Small intestine (tissue), 7 donors: ENCODE results near the gene WDR48. TPM values are rescaled to one million over a fixed set of nuclear protein-coding genes. Genes with fewer than 3 reads are reported as not detected.

Source experiments
- DNase-seq, 2 donors: peaks; one replicate each; pipeline versions ENCODE4 v3.0.0 to v3.0.0-alpha.2; 2013
- FAIRE-seq: peaks from 2 replicates; lab custom pipeline; 2012; peaks lifted over from hg19 to GRCh38; lab: Jason Lieb, UNC
- H3K27ac ChIP-seq, 3 donors: one replicate each; pipeline ENCODE4 v1.5.1; 2013; ENCODE audit warnings: low read length in 2 of 3, mild to moderate bottlenecking in 2 of 3, control low read depth in 1 of 3, inconsistent platforms in 1 of 3, low read depth in 1 of 3, moderate library complexity in 1 of 3
- H3K27me3 ChIP-seq, 3 donors: one replicate each; pipeline ENCODE4 v1.6.1; 2013; ENCODE audit warnings: low read length in 3 of 3, inconsistent platforms in 1 of 3; ENCODE audit not compliant: control insufficient read depth in 3 of 3, insufficient read depth in 3 of 3
- H3K36me3 ChIP-seq, 3 donors: one replicate each; pipeline ENCODE4 v1.6.1; 2013; ENCODE audit warnings: low read length in 3 of 3, inconsistent platforms in 1 of 3, low read depth in 1 of 3, mild to moderate bottlenecking in 1 of 3, moderate library complexity in 1 of 3; ENCODE audit not compliant: control insufficient read depth in 3 of 3, insufficient read depth in 2 of 3
- H3K4me1 ChIP-seq, 3 donors: one replicate each; pipeline ENCODE4 v1.6.1; 2013; ENCODE audit warnings: low read length in 2 of 3, inconsistent platforms in 1 of 3, low read depth in 1 of 3, mild to moderate bottlenecking in 1 of 3, moderate library complexity in 1 of 3; ENCODE audit not compliant: control insufficient read depth in 3 of 3, insufficient read depth in 2 of 3
- H3K4me3 ChIP-seq, 3 donors: one replicate each; pipeline ENCODE4 v1.5.1; 2013; ENCODE audit warnings: low read length in 3 of 3, control low read depth in 1 of 3, inconsistent platforms in 1 of 3, low read depth in 1 of 3, mild to moderate bottlenecking in 1 of 3, moderate library complexity in 1 of 3
- H3K9me3 ChIP-seq, 2 donors: one replicate each; pipeline ENCODE4 v1.6.1; 2013; ENCODE audit warnings: low read depth in 1 of 2, low read length in 1 of 2; ENCODE audit not compliant: control insufficient read depth in 2 of 2, insufficient read depth in 1 of 2
- WGBS, 3 donors: extraction: QIAGEN DNeasy Blood & Tissue Kit; methylation state at CpG; one replicate each; pipeline ENCODE4 v1.1.7; 2013; 5-methylcytosine and 5-hydroxymethylcytosine counted together
- polyA plus RNA-seq, 4 donors: library from polyadenylated mRNA; stranded (reverse) in 3 of 4; unstranded in 1 of 4; fragments of 200-250 nt in 3 of 4; fragments of 120-200 nt in 1 of 4; gene quantifications; one replicate each; pipeline versions ENCODE4 v1.2.1 to v1.2.3, GENCODE V29; 2013
- donor health status: healthy with polysubstance abuse.
- donor health status: control.
- donor health status: control.
- donor health status: Bipolar disorder and iron deficiency.
- donor health status: healthy.

WDR48 gene
- polyA plus RNA-seq, 4 donors, result 15.7 to 42.3 (median 18.8) TPM

DNA sequence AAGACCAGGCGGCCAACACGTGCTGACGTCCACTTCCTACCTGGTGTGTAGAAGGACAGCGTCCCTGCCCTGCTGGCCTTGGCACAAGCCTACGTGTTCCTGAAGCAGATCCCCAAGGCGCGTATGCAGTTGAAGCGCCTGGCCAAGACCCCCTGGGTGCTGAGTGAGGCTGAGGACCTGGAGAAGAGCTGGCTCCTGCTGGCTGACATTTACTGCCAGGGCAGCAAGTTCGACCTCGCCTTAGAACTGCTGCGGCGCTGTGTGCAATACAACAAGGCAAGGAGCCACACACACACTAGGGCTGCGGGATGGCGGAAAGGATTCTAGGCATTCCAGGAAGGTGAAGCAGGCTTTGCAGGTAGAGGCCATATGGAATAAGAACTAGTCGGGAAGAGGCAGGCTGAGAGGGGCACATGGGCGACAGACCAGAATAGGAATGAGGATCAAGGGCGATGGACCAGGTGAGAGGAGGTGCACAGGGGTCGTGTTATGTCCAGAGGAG, 85.7 kb downstream of the WDR48 start:
- Histone ChIP-seq H3K4me3 (no peak overlapping the region), H3K4me1 (peaks cover 6 to 22% (median 13%) of the 10 kb centered on the region in 3 donors), H3K36me3 (peaks cover 0 to 47% (median 6%) of the 10 kb centered on the region in 3 donors), H3K27me3 (no peaks in the 10 kb centered on the region), H3K9me3 (no peaks in the 10 kb centered on the region), H3K27ac (no peak overlapping the region)
- 95 to 98% (median 96%) methylated on average over 18 of the region's 18 CpGs for WGBS, 3 donors
- FAIRE-seq, result no peak
- DNase-seq, result no peak

DNA sequence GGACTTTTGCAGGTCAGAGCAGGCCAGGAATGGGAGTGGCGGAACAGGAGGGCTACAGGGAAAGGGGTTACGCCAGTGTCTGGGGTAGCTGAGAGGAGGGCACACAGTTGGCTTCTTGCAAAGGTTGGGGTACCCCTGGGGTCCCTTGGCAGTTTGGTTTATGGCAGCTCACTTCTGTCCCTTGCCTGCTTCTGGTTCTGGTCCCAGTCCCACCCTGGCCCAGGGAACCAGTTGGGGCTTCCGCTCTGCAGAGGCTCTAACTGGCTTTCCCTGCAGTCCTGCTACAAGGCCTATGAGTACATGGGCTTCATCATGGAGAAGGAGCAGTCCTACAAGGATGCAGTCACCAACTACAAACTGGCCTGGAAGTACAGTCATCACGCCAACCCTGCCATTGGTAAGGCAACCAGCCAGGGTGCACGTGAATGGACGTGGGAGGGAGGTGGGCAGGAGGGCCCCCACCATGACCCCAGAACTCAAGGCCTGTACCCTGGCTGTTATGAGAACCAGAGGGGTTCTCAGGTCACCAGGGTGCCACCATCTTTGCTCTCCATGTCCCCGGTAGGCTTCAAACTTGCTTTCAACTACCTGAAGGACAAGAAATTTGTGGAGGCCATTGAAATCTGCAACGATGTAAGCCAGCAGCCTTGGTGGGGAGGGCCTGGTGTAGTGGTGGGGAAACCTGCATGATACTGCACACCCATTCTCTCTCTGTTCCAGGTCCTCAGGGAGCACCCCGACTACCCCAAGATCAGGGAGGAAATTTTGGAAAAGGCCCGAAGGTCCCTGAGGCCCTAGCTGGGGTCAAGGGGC, 86.4 kb downstream of the WDR48 start:
- no peak overlapping the region for H3K27ac ChIP-seq
- H3K9me3 ChIP-seq, result no peaks in the 10 kb centered on the region
- H3K4me1 ChIP-seq, result peaks cover 7 to 29% (median 19%) of the 10 kb centered on the region in 3 donors
- no peaks in the 10 kb centered on the region for H3K27me3 ChIP-seq
- 94% methylated on average over 10 of the region's 10 CpGs for WGBS, 3 donors
- no peak for DNase-seq
- no peak overlapping the region for H3K4me3 ChIP-seq
- no peak for FAIRE-seq
- peaks cover 3 to 54% (median 6%) of the 10 kb centered on the region in 3 donors for H3K36me3 ChIP-seq

DNA sequence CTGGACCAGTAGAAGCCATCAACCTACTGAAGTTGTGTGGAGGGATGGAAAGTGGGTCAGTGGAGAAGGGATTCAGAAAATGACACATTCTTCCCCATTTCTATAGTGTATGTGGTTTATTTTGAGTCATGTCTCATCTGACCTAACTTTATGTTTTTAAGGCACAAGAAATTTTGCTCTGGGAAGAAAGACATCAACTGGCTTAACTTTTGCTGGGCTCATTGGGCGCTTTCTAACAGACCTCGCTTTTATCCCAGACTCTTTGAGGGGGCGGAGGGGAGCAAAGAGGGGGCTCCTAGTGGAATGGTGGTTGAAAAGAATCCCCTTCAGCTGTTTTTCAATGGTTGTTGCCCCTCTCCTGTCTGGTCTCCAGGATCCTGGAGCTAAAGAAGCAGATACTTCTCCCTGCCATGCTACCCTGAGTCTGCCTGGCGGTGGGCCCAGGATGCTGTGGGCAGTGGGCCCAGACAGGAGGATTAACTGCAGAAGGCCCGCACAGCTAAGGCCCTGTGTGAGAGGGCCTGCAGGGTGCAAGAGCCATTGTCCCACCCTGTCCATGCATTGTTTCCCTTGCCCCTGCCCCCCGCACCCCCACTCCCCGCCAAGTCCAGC, 87.1 kb downstream of the WDR48 start:
- Histone ChIP-seq H3K27me3 (no peaks in the 10 kb centered on the region), H3K27ac (no peak overlapping the region), H3K9me3 (no peaks in the 10 kb centered on the region), H3K36me3 (peaks cover 3 to 58% (median 10%) of the 10 kb centered on the region in 3 donors), H3K4me1 (peaks cover 7 to 29% (median 19%) of the 10 kb centered on the region in 3 donors), H3K4me3 (no peak overlapping the region)
- FAIRE-seq, result no peak
- DNase-seq, result no peak
- WGBS, 3 donors, result 85 to 96% (median 90%) methylated on average over 7 of the region's 7 CpGs

DNA sequence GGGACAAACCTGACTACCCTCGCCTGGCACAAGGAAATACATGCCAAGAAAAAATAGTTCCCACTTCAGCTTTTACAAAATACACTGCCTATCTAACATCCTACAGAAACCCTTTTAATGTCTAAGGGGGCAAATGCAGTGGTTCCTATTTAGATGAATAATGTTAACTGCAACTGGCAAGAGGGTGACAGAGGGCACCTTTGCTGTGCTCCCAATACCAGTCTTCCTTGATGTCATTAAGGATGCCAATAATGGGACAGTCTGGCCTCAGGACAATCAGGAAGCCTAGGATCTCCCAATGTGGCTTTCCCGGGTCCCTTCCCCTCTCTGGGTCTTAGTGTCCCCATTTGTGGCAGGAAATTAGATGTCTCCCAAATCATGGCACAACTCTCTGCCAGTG, 87.6 kb downstream of the WDR48 start:
- FAIRE-seq, result no peak

DNA sequence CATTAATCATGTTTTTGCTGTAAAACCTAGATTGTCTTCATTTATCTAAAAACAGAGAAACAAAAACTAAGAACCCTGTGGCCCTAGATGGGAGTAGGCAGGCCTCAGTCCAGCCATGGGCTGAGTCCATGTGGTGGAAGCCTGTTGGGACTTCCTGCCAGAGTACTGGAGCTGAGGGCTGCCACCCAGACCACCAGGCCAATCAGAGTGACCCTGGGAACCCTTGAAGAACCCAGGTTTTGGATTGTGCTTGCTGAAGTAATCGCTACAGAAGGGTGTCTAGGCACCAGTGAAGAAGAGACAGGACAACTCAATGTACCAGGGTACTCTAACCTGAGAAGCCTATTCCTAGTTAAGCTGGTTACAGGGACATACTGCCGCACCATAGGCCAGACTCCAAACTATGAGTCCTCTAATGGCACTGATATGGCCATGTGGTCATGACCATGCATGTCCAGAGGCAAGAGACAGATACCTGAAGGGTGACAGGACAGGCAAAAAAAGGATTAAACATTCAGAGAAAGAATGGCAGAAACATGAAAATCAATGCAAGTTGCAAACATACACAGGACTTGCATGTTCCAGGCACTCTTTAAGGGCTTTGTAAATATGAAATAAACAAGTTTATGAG, 88.6 kb downstream of the WDR48 start:
- FAIRE-seq, result no peak
- H3K27ac ChIP-seq, result peak overlapping the region; percentile 56 to 88 (median 57)
- DNase-seq, result no peak
- peaks cover 7 to 29% (median 19%) of the 10 kb centered on the region in 3 donors for H3K4me1 ChIP-seq
- peaks cover 11 to 68% (median 20%) of the 10 kb centered on the region in 3 donors for H3K36me3 ChIP-seq
- H3K27me3 ChIP-seq, result no peaks in the 10 kb centered on the region
- WGBS, 3 donors, result 85 to 94% (median 90%) methylated on average over 2 of the region's 2 CpGs
- H3K4me3 ChIP-seq, result no peak overlapping the region
- no peaks in the 10 kb centered on the region for H3K9me3 ChIP-seq

More for the DNA sequence above, 87.6 kb downstream of the WDR48 start:
- no peak for DNase-seq
- 79 to 92% (median 90%) methylated on average over 2 of the region's 2 CpGs for WGBS, 3 donors
- peaks cover 7 to 29% (median 19%) of the 10 kb centered on the region in 3 donors for H3K4me1 ChIP-seq
- H3K9me3 ChIP-seq, result no peaks in the 10 kb centered on the region
- no peak overlapping the region for H3K4me3 ChIP-seq
- no peak overlapping the region for H3K27ac ChIP-seq
- H3K27me3 ChIP-seq, result no peaks in the 10 kb centered on the region
- peaks cover 4 to 63% (median 15%) of the 10 kb centered on the region in 3 donors for H3K36me3 ChIP-seq

DNA sequence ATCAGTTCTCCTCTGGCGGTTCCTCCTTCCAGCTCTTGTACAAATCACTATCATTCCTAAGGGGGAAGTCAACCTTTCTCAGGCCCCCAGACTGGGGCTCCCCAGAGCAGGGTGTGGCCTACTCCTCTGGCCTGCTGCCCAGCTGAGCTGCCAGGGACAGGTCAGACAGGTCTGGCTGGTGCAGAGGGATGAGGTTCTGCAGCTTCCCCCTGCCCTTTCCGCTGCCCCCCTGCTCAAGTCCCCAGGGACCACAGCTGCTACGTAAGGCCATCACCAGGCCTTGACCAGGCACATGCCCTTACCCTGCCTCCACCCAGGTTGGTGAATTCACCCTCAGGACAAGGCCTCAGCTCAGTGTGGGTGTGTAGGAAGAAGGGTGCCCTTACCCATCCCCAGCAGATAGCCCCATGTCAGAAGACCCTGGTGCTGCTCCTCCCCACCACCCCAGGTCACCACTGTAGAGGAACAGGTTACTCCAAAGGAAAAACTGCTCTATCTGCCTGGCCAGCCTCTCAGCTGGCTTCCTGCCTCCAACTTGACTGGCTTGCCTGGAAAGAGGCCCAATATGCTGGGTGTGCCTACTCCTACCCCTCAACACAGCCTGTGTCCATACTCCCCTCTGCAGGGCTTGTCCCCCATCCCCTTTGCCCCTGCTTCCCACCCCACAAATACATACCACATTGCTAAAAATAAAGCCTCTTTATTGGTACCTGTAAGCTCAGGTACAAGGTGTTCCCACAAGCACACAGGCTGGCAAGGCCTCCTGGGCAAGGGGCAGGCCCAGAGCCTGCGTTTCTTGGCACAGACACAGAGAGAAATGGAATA, 89.6 kb downstream of the WDR48 start:
- no peaks in the 10 kb centered on the region for H3K27me3 ChIP-seq
- no peak overlapping the region for H3K4me3 ChIP-seq
- peaks cover 7 to 35% (median 20%) of the 10 kb centered on the region in 3 donors for H3K4me1 ChIP-seq
- peak overlapping the region; percentile 56 to 88 (median 57) for H3K27ac ChIP-seq
- DNase-seq (peak; percentile 73 to 82), FAIRE-seq (no peak)
- H3K36me3 ChIP-seq, result peaks cover 11 to 74% (median 24%) of the 10 kb centered on the region in 3 donors
- no peaks in the 10 kb centered on the region for H3K9me3 ChIP-seq
- 19 to 51% (median 33%) methylated on average over 3 to 4 of the region's 4 CpGs for WGBS, 3 donors

DNA sequence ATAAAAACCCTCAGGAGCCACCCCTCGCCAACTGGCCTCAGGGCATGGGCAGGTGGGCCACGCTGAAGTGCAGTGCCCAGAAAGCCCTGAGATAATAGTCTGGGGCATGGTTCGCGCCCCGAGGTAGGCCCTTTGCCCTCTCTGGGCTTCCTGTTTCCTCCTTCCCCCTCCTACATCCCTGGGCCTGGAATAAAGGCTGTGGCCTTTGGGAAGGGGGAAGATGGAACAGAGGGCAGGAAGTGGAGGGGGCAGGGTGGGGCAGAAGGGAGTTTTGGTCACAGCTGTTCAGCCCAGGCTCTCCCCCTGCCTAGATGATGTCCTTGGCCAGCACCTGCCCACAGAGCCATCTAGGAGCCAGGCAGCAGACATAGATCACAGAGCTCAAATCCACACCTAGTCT, 90.3 kb downstream of the WDR48 start:
- Histone ChIP-seq H3K27me3 (no peaks in the 10 kb centered on the region), H3K4me3 (no peak overlapping the region), H3K27ac (peak overlapping the region; percentile 57 to 88 (median 62)), H3K4me1 (peaks cover 11 to 42% (median 25%) of the 10 kb centered on the region in 3 donors), H3K9me3 (no peaks in the 10 kb centered on the region), H3K36me3 (peaks cover 11 to 74% (median 24%) of the 10 kb centered on the region in 3 donors)
- FAIRE-seq, result no peak
- 32 to 60% (median 37%) methylated on average over 5 of the region's 5 CpGs for WGBS, 3 donors
- peak; percentile 39 to 89 for DNase-seq
